ENCODE results near the gene EDAR. TPM values are rescaled to one million over a fixed set of nuclear protein-coding genes. Genes with fewer than 3 reads are reported as not detected.

The EDAR gene
- polyA plus RNA-seq, 1 of the 3 experiments (the other 2 are of a cell fraction): not detected

GRCh38 chr2:108942231-108942825, 46.7 kb downstream of the EDAR start:
- H3K27me3 ChIP-seq (ENCODE audit: insufficient read depth): peaks cover 6% of the 10 kb centered on the region; the same call in 1 of the 2 replicates

GRCh38 chr2:108941767-108942166, 47.3 kb downstream of the EDAR start:
- Histone ChIP-seq H2AFZ (ENCODE audit: low read depth) (no peak overlapping the region), H3F3A (replicated peaks; ENCODE audit: insufficient read depth) (no peaks in the 10 kb centered on the region), H3K36me3 (replicated peaks in 1 of 2; ENCODE audit: control insufficient read depth in 1 of 2, insufficient read depth in 2 of 2, low read length in 1 of 2) (no peaks in the 10 kb centered on the region), H3K27me3 (ENCODE audit: insufficient read depth) (peaks cover 6% of the 10 kb centered on the region; the same call in 1 of the 2 replicates), H3K9me2 (no peaks in the 10 kb centered on the region), H3K4me1 (ENCODE audit: control insufficient read depth in 1 of 2, insufficient read depth in 2 of 2, low read depth in 1 of 2, low read length in 1 of 2) (no peaks in the 10 kb centered on the region), H4K20me1 (ENCODE audit: insufficient read depth) (no peaks in the 10 kb centered on the region), H3K27ac (ENCODE audit: low read depth in 2 of 2, low read length in 1 of 2) (no peak overlapping the region), H3K9me3 (no peaks in the 10 kb centered on the region), H3K4me3 (ENCODE audit: low read depth in 2 of 2, low read length in 1 of 2) (no peak overlapping the region), H3K79me2 (ENCODE audit: insufficient read depth) (no peaks in the 10 kb centered on the region), H3K9ac (no peak overlapping the region), H3K4me2 (no peak overlapping the region)
- TF ChIP-seq GABPA (IDR thresholded peaks at IDR 0.05; ENCODE audit: low read depth) (no peak), MXI1 (IDR thresholded peaks at IDR 0.05; ENCODE audit: low read depth, low read length) (no peak), RCOR1 (IDR thresholded peaks at IDR 0.05; ENCODE audit: low read length) (no peak), RFX5 (IDR thresholded peaks at IDR 0.05; ENCODE audit: low read length) (no peak), YY1 (IDR thresholded peaks at IDR 0.05; ENCODE audit: low read depth) (no peak), SMC3 (IDR thresholded peaks at IDR 0.05; ENCODE audit: low read depth, low read length) (no peak), RXRA (IDR thresholded peaks at IDR 0.05; ENCODE audit: borderline replicate concordance, low read depth) (no peak), CHD2 (IDR thresholded peaks at IDR 0.05; ENCODE audit: low read length, partially characterized antibody) (no peak), FOXJ3 (CRISPR knock-in tag; IDR thresholded peaks at IDR 0.05) (no peak), JUND (IDR thresholded peaks at IDR 0.05) (no peak), RAD21 (IDR thresholded peaks at IDR 0.05; ENCODE audit: low read length) (no peak), EP300 (IDR thresholded peaks at IDR 0.05; ENCODE audit: borderline replicate concordance in 1 of 2, low read depth in 1 of 2, low read length in 1 of 2) (no peak), FOXM1 (IDR thresholded peaks at IDR 0.05; ENCODE audit: low read depth) (no peak), MEF2A (IDR thresholded peaks at IDR 0.05; ENCODE audit: borderline replicate concordance, low read depth) (no peak), SIN3A (IDR thresholded peaks at IDR 0.05; ENCODE audit: borderline replicate concordance, low read depth, low read length) (no peak)
- TF ChIP-seq, protein P1, sequence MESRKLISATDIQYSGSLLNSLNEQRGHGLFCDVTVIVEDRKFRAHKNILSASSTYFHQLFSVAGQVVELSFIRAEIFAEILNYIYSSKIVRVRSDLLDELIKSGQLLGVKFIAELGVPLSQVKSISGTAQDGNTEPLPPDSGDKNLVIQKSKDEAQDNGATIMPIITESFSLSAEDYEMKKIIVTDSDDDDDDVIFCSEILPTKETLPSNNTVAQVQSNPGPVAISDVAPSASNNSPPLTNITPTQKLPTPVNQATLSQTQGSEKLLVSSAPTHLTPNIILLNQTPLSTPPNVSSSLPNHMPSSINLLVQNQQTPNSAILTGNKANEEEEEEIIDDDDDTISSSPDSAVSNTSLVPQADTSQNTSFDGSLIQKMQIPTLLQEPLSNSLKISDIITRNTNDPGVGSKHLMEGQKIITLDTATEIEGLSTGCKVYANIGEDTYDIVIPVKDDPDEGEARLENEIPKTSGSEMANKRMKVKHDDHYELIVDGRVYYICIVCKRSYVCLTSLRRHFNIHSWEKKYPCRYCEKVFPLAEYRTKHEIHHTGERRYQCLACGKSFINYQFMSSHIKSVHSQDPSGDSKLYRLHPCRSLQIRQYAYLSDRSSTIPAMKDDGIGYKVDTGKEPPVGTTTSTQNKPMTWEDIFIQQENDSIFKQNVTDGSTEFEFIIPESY (IDR thresholded peaks at IDR 0.05; ENCODE audit: borderline replicate concordance, low read depth): no peak
- TF ChIP-seq, protein P2, sequence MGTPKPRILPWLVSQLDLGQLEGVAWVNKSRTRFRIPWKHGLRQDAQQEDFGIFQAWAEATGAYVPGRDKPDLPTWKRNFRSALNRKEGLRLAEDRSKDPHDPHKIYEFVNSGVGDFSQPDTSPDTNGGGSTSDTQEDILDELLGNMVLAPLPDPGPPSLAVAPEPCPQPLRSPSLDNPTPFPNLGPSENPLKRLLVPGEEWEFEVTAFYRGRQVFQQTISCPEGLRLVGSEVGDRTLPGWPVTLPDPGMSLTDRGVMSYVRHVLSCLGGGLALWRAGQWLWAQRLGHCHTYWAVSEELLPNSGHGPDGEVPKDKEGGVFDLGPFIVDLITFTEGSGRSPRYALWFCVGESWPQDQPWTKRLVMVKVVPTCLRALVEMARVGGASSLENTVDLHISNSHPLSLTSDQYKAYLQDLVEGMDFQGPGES (IDR thresholded peaks at IDR 0.05; ENCODE audit: low read depth, low read length): no peak
- ChIA-PET CTCF (interaction anchor here (1.0 to 1.6 kb wide), 2 partner anchors 13 to 47 kb away, joined by 3 to 8 read pairs; no protein-coding TSS in a partner anchor), POLR2A (no interaction called here)
- WGBS (ENCODE audit: low lambda C conversion rate): 17% methylated on average over 2 of the region's 9 CpGs
- DNase-seq: no peak

More at GRCh38 chr2:108942231-108942825, 46.7 kb downstream of the EDAR start:
- H3K4me2 ChIP-seq: no peak overlapping the region
- no peaks in the 10 kb centered on the region for H3K9me3 ChIP-seq
- no peaks in the 10 kb centered on the region for H3K36me3 ChIP-seq (replicated peaks in 1 of 2; ENCODE audit: control insufficient read depth in 1 of 2, insufficient read depth in 2 of 2, low read length in 1 of 2)
- no peak overlapping the region for H3K9ac ChIP-seq
- no peaks in the 10 kb centered on the region for H3F3A ChIP-seq (replicated peaks; ENCODE audit: insufficient read depth)
- no peaks in the 10 kb centered on the region for H3K79me2 ChIP-seq (ENCODE audit: insufficient read depth)
- no peak for DNase-seq
- no peak for TF ChIP-seq GATA2 (CRISPR knock-in tag; IDR thresholded peaks at IDR 0.05)
- TF ChIP-seq RCOR1 (IDR thresholded peaks at IDR 0.05; ENCODE audit: low read length): no peak
- TF ChIP-seq TAF1 (IDR thresholded peaks at IDR 0.05; ENCODE audit: borderline replicate concordance, low read depth, low read length): no peak
- H3K27ac ChIP-seq (ENCODE audit: low read depth in 2 of 2, low read length in 1 of 2): no peak overlapping the region
- H3K9me2 ChIP-seq: no peaks in the 10 kb centered on the region
- 79% methylated on average over 34 of the region's 34 CpGs for WGBS (ENCODE audit: low lambda C conversion rate)
- no peaks in the 10 kb centered on the region for H4K20me1 ChIP-seq (ENCODE audit: insufficient read depth)
- ChIA-PET CTCF (interaction anchor here (1.3 to 1.6 kb wide), 2 partner anchors 14 kb away, joined by 5 to 8 read pairs; no protein-coding TSS in a partner anchor), POLR2A (no interaction called here)
- H2AFZ ChIP-seq (ENCODE audit: low read depth): no peak overlapping the region
- H3K4me3 ChIP-seq (ENCODE audit: low read depth in 2 of 2, low read length in 1 of 2): no peak overlapping the region
- H3K4me1 ChIP-seq (ENCODE audit: control insufficient read depth in 1 of 2, insufficient read depth in 2 of 2, low read depth in 1 of 2, low read length in 1 of 2): no peaks in the 10 kb centered on the region
